WTC11 (cell line): ENCODE data around the gene RBM10. TPM values are rescaled to one million over a fixed set of nuclear protein-coding genes. Genes with fewer than 3 reads are reported as not detected.

Experiments
- ATAC-seq: fragments of 200-7000 bp; cut with Tn5 transposase; 2 replicates; pipeline ENCODE4 v1.10.0; 2021; ENCODE audit warnings: mild to moderate bottlenecking, moderate library complexity
- CTCF ChIA-PET: fragments of 300-600 bp; sonication (Branson Sonifier 250); formaldehyde crosslinking; loops from one replicate; lab custom pipeline; 2021; ENCODE audit warnings: antibody characterized with exemption; lab: Charles Lee
- POLR2A ChIA-PET: fragments of 350-600 bp; sonication (Branson Sonifier 250); formaldehyde crosslinking; loops from one replicate; lab custom pipeline; 2021; ENCODE audit warnings: antibody characterized with exemption; lab: Charles Lee
- DNase-seq: peaks from one replicate; pipeline ENCODE4 v3.0.0; 2021; ENCODE audit warnings: low spot score
- H3K27ac Mint-ChIP-seq: 2 replicates; pipeline ENCODE4 v1.8.0; 2021; ENCODE audit warnings: mixed read lengths
- H3K27me3 Mint-ChIP-seq: 2 replicates; pipeline ENCODE4 v1.8.0; 2021; ENCODE audit warnings: low read depth, mild to moderate bottlenecking, moderate library complexity, mixed read lengths
- H3K36me3 Mint-ChIP-seq: 2 replicates; pipeline ENCODE4 v1.8.0; 2021; ENCODE audit warnings: mixed read lengths
- H3K4me1 Mint-ChIP-seq: 2 replicates; pipeline ENCODE4 v1.8.0; 2022; ENCODE audit warnings: mixed read lengths
- H3K4me3 Mint-ChIP-seq: 2 replicates; pipeline ENCODE4 v1.8.0; 2021; ENCODE audit warnings: mild to moderate bottlenecking, moderate library complexity, mixed read lengths
- H3K9me3 Mint-ChIP-seq: 2 replicates; pipeline ENCODE4 v1.8.0; 2021; ENCODE audit warnings: mixed read lengths
- CTCF ChIP-seq: fragments of 200-600 bp; IDR thresholded peaks from 2 replicates; pipeline ENCODE4 v1.8.0; 2022; ENCODE audit warnings: antibody characterized with exemption
- E2F1 ChIP-seq: sonication (generic); formaldehyde crosslinking; IDR thresholded peaks from 2 replicates; pipeline ENCODE4 v1.8.0; 2022; ENCODE audit warnings: mild to moderate bottlenecking, missing genetic modification reagents
- ESRRA ChIP-seq: sonication (generic); formaldehyde crosslinking; IDR thresholded peaks from 2 replicates; pipeline ENCODE4 v1.8.1; 2022; ENCODE audit warnings: mild to moderate bottlenecking, missing genetic modification reagents, borderline replicate concordance
- GRHL2 ChIP-seq: fragments of 250-450 bp; sonication (Bioruptor Pico); IDR thresholded peaks from 2 replicates; pipeline ENCODE4 v1.8.0; 2022; ENCODE audit warnings: mild to moderate bottlenecking, moderate library complexity; ENCODE audit not compliant: insufficient replicate concordance, severe bottlenecking
- HMGA2 ChIP-seq: fragments of 250-450 bp; sonication (Bioruptor Pico); IDR thresholded peaks from 2 replicates; pipeline ENCODE4 v1.4.0; 2021; ENCODE audit warnings: mild to moderate bottlenecking, moderate library complexity
- IRF1 ChIP-seq: sonication (generic); formaldehyde crosslinking; IDR thresholded peaks from 2 replicates; pipeline ENCODE4 v1.8.0; 2023; ENCODE audit warnings: missing genetic modification reagents
- JUN ChIP-seq: sonication (generic); formaldehyde crosslinking; IDR thresholded peaks from 2 replicates; pipeline ENCODE4 v1.8.0; 2023; ENCODE audit warnings: mild to moderate bottlenecking, missing genetic modification reagents
- KAT7 ChIP-seq: sonication (generic); formaldehyde crosslinking; IDR thresholded peaks from 2 replicates; pipeline ENCODE4 v1.8.1; 2023; ENCODE audit warnings: missing genetic modification reagents, mild to moderate bottlenecking, borderline replicate concordance
- MYBL2 ChIP-seq: sonication (generic); formaldehyde crosslinking; IDR thresholded peaks from 2 replicates; pipeline ENCODE4 v1.8.1; 2023; ENCODE audit warnings: mild to moderate bottlenecking, moderate library complexity, missing genetic modification reagents
- NR1H2 ChIP-seq: sonication (generic); formaldehyde crosslinking; IDR thresholded peaks from 2 replicates; pipeline ENCODE4 v1.9.0; 2021; ENCODE audit warnings: mild to moderate bottlenecking, moderate library complexity, missing genetic modification reagents
- PRDM15 ChIP-seq: sonication (generic); formaldehyde crosslinking; IDR thresholded peaks from 2 replicates; pipeline ENCODE4 v1.8.0; 2022; ENCODE audit warnings: missing genetic modification reagents
- PRRX2 ChIP-seq: fragments of 250-450 bp; sonication (Bioruptor Pico); IDR thresholded peaks from 2 replicates; pipeline ENCODE4 v1.8.0; 2021; ENCODE audit warnings: mild to moderate bottlenecking
- RELA ChIP-seq: sonication (generic); formaldehyde crosslinking; IDR thresholded peaks from 2 replicates; pipeline ENCODE4 v1.8.1; 2022; ENCODE audit warnings: missing genetic modification reagents, mild to moderate bottlenecking, borderline replicate concordance
- SMAD3 ChIP-seq: sonication (generic); formaldehyde crosslinking; IDR thresholded peaks from 2 replicates; pipeline ENCODE4 v1.8.0; 2022; ENCODE audit warnings: missing genetic modification reagents, mild to moderate bottlenecking, borderline replicate concordance
- USF2 ChIP-seq: sonication (generic); formaldehyde crosslinking; IDR thresholded peaks from 2 replicates; pipeline ENCODE4 v1.8.1; 2023; ENCODE audit warnings: mild to moderate bottlenecking, missing genetic modification reagents, moderate library complexity
- ZBTB43 ChIP-seq: sonication (generic); formaldehyde crosslinking; IDR thresholded peaks from 2 replicates; pipeline ENCODE4 v1.8.1; 2023; ENCODE audit warnings: mild to moderate bottlenecking, missing genetic modification reagents
- ZNF512 ChIP-seq: sonication (generic); formaldehyde crosslinking; IDR thresholded peaks from 2 replicates; pipeline ENCODE4 v1.8.1; 2022; ENCODE audit warnings: missing genetic modification reagents, borderline replicate concordance
- ZNF532 ChIP-seq: fragments of 250-450 bp; sonication (Bioruptor Pico); IDR thresholded peaks from 2 replicates; pipeline ENCODE4 v1.9.0; 2021; ENCODE audit warnings: mild to moderate bottlenecking, borderline replicate concordance
- total RNA-seq: library from RNA; stranded (reverse); gene quantifications from 3 replicates; pipeline ENCODE4 v1.2.3, GENCODE V29; 2021

Gene RBM10
- total RNA-seq, 1 experiment from 2014 or later, result 66.1 TPM

GRCh38 chrX:47222751-47223350, 77.8 kb downstream of the RBM10 start:
- peaks cover 43% of the 10 kb centered on the region for H3K36me3 Mint-ChIP-seq
- peaks cover 17% of the 10 kb centered on the region for H3K4me1 Mint-ChIP-seq
- H3K27ac Mint-ChIP-seq, result no peak overlapping the region
- no peaks in the 10 kb centered on the region for H3K9me3 Mint-ChIP-seq
- POLR2A ChIA-PET, result no interaction called here
- no peak for TF ChIP-seq RELA (CRISPR knock-in tag)
- TF ChIP-seq MYBL2 (CRISPR knock-in tag), result no peak
- TF ChIP-seq ESRRA (CRISPR knock-in tag), result no peak
- TF ChIP-seq IRF1 (CRISPR knock-in tag), result no peak
- TF ChIP-seq USF2 (CRISPR knock-in tag), result no peak
- TF ChIP-seq HMGA2 (CRISPR knock-in tag), result no peak
- no peak for TF ChIP-seq NR1H2
- TF ChIP-seq PRDM15, result no peak
- no peak for TF ChIP-seq GRHL2 (CRISPR knock-in tag)
- TF ChIP-seq CTCF, result no peak
- TF ChIP-seq KAT7 (CRISPR knock-in tag), result no peak
- no peak for TF ChIP-seq ZBTB43 (CRISPR knock-in tag)
- no peak for TF ChIP-seq JUN (CRISPR knock-in tag)
- no peak for TF ChIP-seq ZNF532
- TF ChIP-seq E2F1 (CRISPR knock-in tag), result no peak
- no peak for TF ChIP-seq SMAD3
- no peak for TF ChIP-seq PRRX2 (CRISPR knock-in tag)
- TF ChIP-seq ZNF512, result no peak
- no peaks in the 10 kb centered on the region; the same call in 1 of the 2 replicates for H3K27me3 Mint-ChIP-seq
- H3K4me3 Mint-ChIP-seq, result no peak overlapping the region
- ATAC-seq (no peak), DNase-seq (no peak)
- CTCF ChIA-PET, result no interaction called here
